Upper lobe of right lung (tissue), 1 donor: Measurements from ENCODE around the gene DISP3. TPM values are rescaled to one million over a fixed set of nuclear protein-coding genes. Genes with fewer than 3 reads are reported as not detected.

Experiments
- ATAC-seq: fragments of 200-7000 bp; cut with Tn5 transposase; one replicate; pipeline ENCODE4 v1.9.1; 2020; ENCODE audit warnings: mild to moderate bottlenecking, moderate library complexity
- DNase-seq: peaks from one replicate; pipeline ENCODE4 v3.0.0-alpha.2; 2020
- H3K27ac ChIP-seq: fragments of 200-600 bp; one replicate; pipeline ENCODE4 v1.8.0; 2022
- H3K27me3 ChIP-seq: fragments of 200-600 bp; one replicate; pipeline ENCODE4 v1.8.0; 2022; ENCODE audit warnings: mild to moderate bottlenecking
- H3K36me3 ChIP-seq: fragments of 200-600 bp; one replicate; pipeline ENCODE4 v1.8.0; 2022
- H3K4me1 ChIP-seq: fragments of 200-600 bp; one replicate; pipeline ENCODE4 v1.8.0; 2022
- H3K4me3 ChIP-seq: fragments of 200-600 bp; one replicate; pipeline ENCODE4 v1.8.0; 2022; ENCODE audit warnings: mild to moderate bottlenecking
- H3K9me3 ChIP-seq: fragments of 200-600 bp; one replicate; pipeline ENCODE4 v1.8.0; 2022
- intact Hi-C: fragments of 100-400 bp; cut with DNase I; formaldehyde crosslinking; loops from one replicate; pipeline ENCODE4 v1.11.0; 2022
- total RNA-seq: library from RNA; stranded (reverse); fragmentation: NEBNext Ultra II Directional; extraction: Animal tissue kit (Norgen Biotek cat#: 25700); gene quantifications from one replicate; pipeline ENCODE4 v1.2.1, GENCODE V29; 2021
- TF ChIP-seq, protein P1 (sequence below): fragments of 200-600 bp; IDR thresholded peaks from one replicate; pipeline ENCODE4 v1.8.0; 2022; ENCODE audit warnings: antibody characterized with exemption
- donor health status: DM: no; HTN: yes; CAD: no; lungs with severe emphysema.

Gene DISP3
- total RNA-seq, 1 donor from 2014 or later = not detected

DNA sequence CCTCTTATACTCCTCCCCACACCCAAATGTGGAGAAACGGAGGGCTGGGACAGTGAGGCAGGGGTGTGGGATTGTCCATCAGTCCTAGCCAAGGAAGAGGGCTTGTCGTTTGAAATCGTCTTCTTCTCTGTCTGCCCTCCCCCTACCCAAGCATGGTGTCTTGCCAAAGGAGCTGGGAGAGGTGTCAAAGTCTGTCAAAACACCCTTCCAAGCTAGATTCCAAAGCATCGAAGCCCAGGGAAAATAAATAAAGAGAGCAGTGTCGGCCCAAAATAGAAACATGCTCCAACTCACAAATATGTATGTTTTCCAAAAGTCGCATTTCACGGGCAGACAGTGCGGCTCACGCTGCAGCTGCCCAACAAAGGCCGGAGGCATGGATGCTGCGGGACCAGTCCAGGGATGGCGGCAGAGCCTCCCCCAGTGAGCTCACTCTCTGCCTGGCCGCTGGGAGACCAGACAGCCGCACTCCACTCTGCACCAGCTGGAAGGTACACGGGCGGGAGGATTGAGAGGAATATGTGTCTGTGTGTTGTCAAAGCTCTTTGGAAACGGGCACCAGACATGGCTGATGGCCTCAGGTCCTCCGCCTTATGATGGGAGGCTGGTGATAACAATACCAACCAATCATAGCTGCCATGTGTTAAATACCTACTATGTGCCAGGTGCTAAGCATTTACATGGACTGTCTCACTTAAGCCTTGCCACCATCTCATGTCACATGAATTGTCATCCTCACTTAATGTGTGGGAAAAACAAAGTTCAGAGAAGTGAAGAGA, 3.9 kb downstream of the DISP3 start:
- intact Hi-C loops = no loop called here
- Histone ChIP-seq H3K4me3 (no peak overlapping the region), H3K36me3 (no peaks in the 10 kb centered on the region), H3K27ac (no peak overlapping the region), H3K27me3 (peaks cover 57% of the 10 kb centered on the region), H3K9me3 (no peaks in the 10 kb centered on the region), H3K4me1 (no peaks in the 10 kb centered on the region)
- TF ChIP-seq, protein P1, sequence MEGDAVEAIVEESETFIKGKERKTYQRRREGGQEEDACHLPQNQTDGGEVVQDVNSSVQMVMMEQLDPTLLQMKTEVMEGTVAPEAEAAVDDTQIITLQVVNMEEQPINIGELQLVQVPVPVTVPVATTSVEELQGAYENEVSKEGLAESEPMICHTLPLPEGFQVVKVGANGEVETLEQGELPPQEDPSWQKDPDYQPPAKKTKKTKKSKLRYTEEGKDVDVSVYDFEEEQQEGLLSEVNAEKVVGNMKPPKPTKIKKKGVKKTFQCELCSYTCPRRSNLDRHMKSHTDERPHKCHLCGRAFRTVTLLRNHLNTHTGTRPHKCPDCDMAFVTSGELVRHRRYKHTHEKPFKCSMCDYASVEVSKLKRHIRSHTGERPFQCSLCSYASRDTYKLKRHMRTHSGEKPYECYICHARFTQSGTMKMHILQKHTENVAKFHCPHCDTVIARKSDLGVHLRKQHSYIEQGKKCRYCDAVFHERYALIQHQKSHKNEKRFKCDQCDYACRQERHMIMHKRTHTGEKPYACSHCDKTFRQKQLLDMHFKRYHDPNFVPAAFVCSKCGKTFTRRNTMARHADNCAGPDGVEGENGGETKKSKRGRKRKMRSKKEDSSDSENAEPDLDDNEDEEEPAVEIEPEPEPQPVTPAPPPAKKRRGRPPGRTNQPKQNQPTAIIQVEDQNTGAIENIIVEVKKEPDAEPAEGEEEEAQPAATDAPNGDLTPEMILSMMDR = no peak
- no peak for DNase-seq
- ATAC-seq = no peak

DNA sequence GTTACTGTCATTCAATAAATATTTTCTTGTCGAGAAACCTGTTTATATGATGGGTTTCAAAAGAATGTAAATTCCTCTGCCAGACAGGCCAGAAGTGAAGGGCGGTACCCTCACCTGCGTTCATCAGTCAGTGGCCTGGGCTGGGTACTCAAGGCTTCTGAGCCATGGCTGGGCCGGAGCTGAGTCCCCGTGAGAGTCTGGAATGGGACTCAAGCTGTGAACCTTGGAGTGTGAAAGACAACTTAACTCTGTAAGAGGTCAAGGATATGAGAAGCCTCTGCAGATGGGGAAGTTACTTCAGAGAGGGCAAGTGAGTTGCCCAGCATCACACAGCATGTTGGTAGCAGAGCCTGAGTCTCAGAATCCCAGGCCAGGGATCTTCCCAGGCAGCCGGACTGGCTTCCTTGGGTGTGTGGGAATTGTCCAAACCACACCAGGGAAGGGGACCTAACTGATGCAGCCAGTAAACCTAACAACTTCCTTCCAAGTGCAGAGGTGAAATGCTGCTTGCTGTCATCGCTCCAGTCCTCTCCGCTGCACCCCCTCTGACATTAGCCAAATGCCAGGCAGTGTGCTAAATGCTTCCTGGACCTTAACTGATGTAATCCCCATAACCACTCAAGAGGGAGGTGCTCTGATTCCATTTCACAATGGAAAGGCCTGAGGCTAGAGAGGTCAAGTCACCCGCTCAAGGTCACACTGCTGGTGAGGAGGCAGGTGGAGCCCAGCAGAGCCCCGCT, 4.8 kb downstream of the DISP3 start:
- Histone ChIP-seq H3K27ac (no peak overlapping the region), H3K27me3 (peaks cover 49% of the 10 kb centered on the region), H3K4me3 (no peak overlapping the region), H3K9me3 (no peaks in the 10 kb centered on the region), H3K36me3 (no peaks in the 10 kb centered on the region), H3K4me1 (no peaks in the 10 kb centered on the region)
- no peak for ATAC-seq
- TF ChIP-seq, protein P1 = no peak
- intact Hi-C loops = no loop called here
- DNase-seq = no peak

- TF ChIP-seq, protein P1 = no peak
- DNase-seq (no peak), ATAC-seq (no peak)
- Histone ChIP-seq H3K27ac (no peak overlapping the region), H3K9me3 (no peaks in the 10 kb centered on the region), H3K4me1 (no peaks in the 10 kb centered on the region), H3K27me3 (peaks cover 45% of the 10 kb centered on the region), H3K4me3 (no peak overlapping the region), H3K36me3 (no peaks in the 10 kb centered on the region)
- intact Hi-C loops = no loop called here
Observed at GRCh38 chr1:11484321-11484655, 5.3 kb downstream of the DISP3 start.

GRCh38 chr1:11485191-11485590, 6.2 kb downstream of the DISP3 start:
- ATAC-seq (no peak), DNase-seq (no peak)
- Histone ChIP-seq H3K9me3 (no peaks in the 10 kb centered on the region), H3K36me3 (no peaks in the 10 kb centered on the region), H3K27ac (no peak overlapping the region), H3K4me3 (no peak overlapping the region), H3K27me3 (peaks cover 38% of the 10 kb centered on the region), H3K4me1 (no peaks in the 10 kb centered on the region)
- intact Hi-C loops = no loop called here
- TF ChIP-seq, protein P1 = no peak

- TF ChIP-seq, protein P1 = no peak
- intact Hi-C loops = no loop called here
- H3K36me3 ChIP-seq = no peaks in the 10 kb centered on the region
- DNase-seq = no peak
- no peaks in the 10 kb centered on the region for H3K4me1 ChIP-seq
- peaks cover 30% of the 10 kb centered on the region for H3K27me3 ChIP-seq
- H3K9me3 ChIP-seq = no peaks in the 10 kb centered on the region
- H3K4me3 ChIP-seq = no peak overlapping the region
- ATAC-seq = no peak
- H3K27ac ChIP-seq = no peak overlapping the region
Observed at GRCh38 chr1:11486231-11487009, 7.5 kb downstream of the DISP3 start.
